Activated CD4-positive, CD25-positive, alpha-beta regulatory T cell treated with anti-CD3 and anti-CD28 coated beads, Interleukin-2, amount 50 U/mL, for 16 hours (primary cell): ENCODE data around the gene MOB1A.

Source experiments
- DNase-seq: peaks from one replicate; pipeline ENCODE4 v3.0.0-alpha.2; 2020; ENCODE audit warnings: low read depth, low spot score

MOB1A gene

DNA sequence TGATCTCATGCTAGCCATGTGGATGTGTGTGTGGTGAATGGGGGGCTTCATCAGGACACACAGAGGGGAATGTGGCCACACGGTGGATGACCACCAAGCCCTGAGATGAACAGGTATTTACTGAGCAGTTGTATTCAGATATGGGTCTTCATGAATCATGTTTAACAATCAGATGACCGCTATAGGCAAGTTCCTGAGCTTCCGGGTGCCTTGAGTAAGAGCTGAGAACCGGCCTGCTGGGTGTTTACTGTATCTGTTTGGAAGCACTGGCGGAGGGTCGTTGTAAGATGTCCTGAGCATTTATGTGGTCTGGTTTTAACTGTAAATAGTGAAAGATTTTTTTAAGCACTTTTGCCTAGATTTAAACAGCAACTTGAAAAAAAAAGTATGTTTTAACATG, 74.9 kb downstream of the MOB1A start:
- DNase-seq: no peak
